ENCODE data around the gene KLF1.
"Not testable (repeated sequence)": the region's sequence is repeated elsewhere in the genome, so short reads cannot be mapped to it uniquely, and the experiment has no call there.

KLF1 gene

DNA sequence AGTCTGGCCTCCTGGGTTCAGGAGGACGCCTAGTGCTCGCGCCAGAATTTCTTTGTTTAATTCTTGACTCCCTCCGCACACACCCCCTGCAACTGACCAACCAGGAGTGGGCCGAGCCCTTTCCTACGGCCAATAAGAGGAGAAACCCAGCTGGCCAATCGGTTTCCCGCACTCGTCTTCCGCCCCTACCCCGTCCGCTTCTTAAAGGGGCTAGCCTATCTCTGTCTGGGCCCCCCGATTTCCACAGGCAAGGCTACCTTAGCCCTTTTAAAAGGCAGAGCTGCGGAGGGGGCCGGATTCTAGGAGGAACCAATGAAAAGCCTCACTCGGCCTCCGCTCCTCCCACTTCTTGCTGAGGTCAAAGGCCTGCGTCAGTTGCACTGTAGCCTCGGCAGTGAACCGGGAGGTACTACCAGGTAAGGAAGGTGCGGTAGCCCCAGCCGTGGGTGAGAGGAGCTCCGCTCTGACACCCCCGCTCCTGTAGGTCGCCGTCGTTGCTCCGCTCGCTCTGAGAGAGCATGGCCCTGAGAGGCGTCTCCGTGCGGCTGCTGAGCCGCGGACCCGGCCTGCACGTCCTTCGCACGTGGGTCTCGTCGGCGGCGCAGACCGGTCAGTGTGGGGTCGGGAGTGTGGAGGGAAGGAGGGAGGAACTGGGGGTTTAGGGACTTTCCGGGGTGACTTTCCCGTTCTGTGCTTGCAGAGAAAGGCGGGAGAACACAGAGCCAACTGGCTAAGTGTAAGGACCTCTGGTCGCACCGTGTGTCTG lies 4.0 kb upstream of the KLF1 start, which contains the start of gene GCDH:
GCDH (plus strand) TSS at position 374 of the 766 bp plus-strand sequence; CDS start at position 519, 145 bp downstream.
- DNase-seq: peak; percentile 96

DNA sequence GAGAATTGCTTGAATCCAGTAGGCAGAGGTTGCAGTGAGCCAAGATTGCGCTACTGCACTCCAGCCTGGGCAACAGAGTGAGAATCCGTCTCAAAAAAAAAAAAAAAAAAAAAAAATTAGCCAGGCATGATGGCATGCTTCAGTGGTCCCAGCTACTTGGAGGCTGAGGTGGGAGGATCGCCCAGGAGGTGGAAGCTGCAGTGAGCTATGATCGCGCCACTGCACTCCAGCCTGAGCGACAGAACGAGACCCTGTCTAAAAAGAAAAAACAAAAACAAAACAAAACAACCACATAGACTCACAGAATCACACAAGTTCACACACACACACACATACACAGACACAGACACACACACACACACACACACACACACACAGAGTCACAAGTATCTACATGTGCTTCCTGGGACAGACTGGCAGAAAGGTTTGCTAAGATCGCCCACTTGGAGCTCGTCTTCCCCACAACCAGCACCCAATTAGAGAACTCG lies 3.3 kb upstream of the KLF1 start:
- not testable (repeated sequence) for DNase-seq

DNA sequence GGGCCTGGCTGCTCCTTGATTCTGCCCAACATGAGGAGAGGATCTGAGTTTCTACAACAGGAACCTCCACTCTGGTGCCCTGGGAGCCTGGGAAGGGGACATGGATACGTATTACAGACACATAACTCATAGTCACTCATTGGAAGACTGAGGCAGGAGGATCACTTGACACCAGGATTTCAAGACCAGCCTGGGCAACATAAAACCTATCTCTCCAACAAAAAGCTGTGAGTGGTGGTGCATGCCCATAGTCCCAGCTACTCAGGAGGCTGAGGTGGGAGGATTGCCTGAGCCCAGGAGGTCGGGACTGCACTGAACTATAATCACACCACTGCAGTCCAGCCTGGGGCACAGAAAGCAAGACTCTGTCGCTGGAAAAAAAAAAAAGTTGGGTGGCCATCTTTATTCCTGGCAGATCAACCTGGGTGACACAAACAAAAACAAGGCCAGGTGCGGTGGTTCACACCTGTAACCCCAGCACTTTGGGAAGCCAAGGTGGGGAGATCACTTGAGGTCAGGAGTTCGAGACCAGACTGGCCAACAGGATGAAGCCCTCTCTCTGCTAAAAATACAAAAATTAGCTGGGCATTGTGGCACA lies 1.1 kb upstream of the KLF1 start:
- no peak for DNase-seq

DNA sequence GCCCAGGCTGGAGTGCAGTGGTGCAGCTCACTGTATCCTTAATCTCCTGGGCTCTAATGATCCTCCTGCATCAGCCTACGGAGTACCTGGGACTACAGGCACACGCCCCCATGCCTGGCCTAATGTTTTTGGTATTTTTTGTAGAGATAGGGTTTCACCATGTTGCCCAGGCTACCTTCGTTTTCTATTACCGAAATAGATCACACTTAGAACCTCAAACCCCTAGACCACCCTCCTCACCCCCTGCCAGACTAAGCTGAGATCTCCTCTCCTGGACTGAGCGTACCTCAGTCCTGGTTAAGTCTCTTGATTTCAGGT lies 391 bp downstream of the KLF1 start:
- DNase-seq: no peak

DNA sequence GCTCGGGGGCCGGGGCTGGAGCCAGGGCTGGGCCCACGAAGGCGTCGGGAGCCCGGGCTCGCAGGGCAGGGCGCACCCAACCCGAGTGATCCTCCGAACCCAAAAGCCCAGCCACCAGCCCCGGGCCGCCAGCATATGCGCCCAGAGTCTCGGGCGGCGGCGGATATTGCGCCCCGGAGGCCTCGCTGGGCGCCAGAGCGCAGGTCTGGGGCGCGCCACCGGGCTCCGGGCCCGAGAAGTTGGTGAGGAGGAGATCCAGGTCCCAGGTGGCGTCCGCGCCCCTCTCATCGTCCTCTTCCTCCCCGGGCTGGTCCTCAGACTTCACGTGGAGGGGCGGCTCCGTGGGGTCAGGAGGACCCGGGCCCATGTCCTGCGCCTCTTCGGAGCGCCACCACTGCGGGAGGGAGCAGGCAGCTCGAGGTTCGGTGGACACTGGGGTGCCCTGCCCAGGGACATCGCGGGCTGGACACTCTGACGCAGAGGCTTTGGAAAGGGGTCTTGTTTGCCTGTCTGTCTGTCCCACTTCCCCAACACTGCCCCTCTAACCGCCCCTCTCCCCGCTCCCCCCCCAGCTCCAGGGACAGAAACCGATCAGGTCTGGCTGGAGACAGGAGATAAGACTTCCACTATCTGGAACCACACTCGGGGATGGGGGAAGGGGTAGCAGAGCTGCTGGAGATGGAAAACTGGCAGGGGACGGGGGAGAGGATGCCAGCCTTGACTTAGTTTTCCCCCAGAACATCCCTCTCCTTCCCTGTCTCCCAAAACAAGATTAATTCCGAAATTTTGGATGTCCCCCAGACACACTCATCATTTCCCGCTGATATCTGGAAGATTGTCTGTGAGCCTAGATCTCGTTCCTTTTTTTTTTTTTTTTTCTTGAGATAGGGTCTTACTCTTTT lies 1.0 kb downstream of the KLF1 start:
- no peak for DNase-seq

DNA sequence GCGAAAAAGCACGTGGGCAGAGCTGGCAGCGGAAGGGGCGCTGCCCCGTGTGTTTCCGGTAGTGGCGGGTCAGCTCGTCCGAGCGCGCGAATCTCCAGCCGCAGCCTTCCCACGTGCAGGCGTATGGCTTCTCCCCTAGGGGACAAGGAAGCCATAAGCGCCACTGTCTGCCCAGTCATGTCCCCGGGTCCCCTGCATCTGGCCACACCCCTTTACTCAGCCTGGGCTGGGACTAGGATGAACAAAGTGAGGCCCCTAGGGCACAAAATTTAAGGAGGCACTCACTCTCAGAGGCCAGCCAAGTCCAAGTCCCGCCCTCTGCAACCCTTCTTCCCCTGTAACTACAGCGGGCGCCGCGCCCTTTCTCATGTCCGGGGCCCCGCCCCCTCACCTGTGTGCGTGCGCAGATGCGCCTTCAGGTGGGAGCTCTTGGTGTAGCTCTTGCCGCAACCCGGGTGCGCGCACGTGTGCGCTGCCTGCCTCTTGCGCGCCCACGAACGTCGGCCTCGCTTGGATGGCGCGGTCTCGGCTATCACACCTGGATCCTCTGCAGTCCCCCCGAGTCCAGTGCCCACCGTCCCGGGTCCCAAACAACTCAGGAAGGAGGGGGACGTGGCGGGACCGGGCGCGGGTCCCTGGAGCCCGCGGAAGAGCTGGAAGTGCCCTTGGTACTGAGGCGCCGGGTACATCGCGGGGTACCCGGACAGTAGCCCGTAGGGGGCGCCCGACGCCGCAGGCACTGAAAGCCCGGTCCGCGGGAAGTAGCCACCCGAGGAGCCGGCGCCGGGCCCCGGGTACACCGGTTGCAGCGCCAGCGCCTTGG lies 1.9 kb downstream of the KLF1 start:
- peak; percentile 91 for DNase-seq

DNA sequence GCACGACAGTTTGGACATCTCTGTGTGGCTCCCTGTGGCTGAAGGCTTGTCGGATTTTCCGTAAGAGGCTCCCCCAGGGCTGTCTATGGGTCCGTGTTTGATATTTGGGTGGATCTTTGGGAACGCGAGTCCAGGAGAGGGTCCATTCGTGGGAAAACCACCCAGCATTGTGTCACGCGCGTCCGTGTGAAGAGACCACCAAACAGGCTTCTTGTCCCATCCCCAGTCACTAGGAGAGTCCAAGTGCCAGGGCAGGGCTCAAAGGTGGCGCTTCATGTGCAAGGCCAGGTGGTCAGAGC lies 2.4 kb downstream of the KLF1 start:
- DNase-seq: no peak

DNA sequence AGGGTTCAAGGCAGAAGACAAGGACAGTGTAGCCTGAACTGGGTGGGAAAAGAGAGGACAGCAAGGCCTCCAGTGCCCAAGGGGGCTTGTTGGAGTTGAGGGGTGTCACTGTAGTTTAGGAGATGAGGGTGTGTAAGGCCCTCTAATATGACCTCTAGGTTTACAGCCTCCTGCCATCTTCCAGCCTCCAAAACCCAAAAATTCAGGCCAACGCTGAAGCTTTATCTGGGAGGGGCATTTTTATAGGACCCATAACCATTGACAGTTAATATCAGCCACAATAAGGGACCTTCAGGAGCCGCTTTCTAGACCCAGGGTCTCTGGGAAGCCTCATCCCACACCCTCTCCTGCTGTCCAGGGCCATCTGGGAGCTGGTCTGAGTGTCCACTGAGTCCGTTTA lies 2.8 kb downstream of the KLF1 start:
- no peak for DNase-seq

DNA sequence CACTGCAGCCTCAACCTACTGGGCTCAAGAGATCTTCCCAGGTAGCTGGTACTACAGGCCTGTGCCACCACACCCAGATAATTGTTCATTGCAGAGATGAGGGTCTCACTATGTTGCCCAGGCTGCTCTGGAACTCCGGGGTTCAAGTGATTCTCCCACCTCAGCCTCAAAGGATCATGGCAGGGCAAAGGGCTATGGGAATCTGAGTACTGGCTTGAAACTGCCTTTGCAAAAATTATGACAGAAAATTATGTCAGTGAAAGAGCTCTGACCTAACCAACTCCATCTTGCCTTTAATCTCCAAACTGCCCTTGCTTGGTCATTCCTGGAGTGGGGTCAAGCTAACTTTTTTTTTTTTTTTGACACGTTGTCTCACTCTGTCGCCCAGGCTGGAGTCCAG lies 4.4 kb downstream of the KLF1 start:
- DNase-seq: no peak

DNA sequence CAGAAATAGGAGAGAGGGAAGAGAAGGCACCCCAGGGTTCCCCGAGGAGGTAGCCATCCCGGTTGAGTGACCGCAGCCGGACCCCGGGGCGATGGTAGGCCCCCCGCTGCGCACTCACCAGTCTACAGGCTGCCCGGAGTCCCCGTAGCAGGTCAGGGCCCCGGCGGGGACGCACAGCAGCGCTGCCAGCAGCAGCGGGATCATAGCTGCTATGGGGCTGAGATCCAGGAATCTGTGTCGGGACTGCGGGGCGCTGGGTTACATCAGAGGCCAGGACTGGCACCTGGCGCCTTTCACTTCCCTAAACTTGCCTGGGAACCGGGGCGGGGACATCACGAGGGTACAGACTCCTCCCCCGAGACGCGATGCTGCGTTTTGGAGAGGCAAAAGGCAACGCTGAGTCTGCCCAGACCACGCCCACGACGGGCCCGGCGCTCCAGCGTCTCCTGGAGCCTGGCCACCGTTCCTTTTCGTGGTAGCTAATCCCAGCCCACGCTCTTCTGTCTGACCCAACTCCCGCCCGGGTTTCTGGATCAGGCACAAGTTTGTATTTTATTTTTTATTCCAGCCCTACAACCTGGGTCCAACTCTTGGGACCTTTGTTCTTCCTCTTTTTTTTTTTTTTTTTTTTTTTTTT lies 5.7 kb downstream of the KLF1 start, which contains the start of gene DNASE2:
DNASE2 (minus strand) TSS at position 278 of the 637 bp plus-strand sequence; CDS start at position 204, 74 bp downstream.
- peak; percentile 91 for DNase-seq

DNA sequence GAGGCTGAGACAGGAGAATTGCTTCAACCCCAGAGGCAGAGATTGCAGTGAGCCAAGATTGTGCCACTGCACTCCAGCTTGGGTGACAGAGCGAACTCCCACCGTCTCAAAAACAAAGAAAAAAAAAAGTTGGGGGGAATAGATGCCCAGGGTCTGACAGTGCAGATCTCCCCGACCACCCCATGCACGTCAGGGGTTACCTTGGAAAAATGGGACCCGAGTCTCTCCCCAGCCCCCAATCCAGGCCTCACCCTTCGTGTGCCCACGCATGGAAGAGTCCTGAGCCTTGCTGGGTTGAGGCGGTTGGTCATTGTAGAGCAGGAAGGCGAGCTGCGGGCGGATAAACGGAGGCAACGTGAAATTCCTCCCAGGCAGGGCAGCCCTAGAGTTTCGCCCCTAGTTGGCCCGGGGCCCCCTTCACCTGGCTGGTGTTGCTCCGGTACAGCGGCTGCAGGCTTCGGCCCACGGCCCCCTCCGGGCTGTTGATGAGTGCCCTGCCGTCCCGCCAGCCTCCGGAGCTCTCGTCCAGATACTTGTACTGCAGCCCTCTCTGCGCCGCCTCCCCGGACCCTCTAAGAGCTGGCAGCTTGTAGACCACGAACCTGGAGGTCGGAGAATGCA lies 6.3 kb downstream of the KLF1 start:
- peak; percentile 10 for DNase-seq

DNA sequence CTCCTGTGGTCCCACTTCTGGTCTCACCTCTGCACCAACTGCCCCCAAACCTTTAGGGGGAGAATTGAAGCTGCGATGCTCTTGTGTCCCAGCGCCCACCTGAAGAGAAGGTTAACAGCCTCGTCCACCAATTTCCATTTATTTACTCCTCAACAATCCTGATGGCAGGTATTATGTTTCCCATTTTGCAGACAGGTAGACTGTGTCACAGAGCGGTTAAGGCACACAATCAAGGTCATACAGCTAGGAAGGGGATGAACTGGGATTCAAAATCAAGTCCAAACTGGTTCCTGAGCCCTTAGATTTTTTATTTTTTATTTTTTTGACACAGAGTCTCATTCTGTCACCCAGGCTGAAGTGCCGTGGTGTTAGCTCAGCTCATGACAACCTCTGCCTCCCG lies 11.9 kb downstream of the KLF1 start:
- DNase-seq: no peak

DNA sequence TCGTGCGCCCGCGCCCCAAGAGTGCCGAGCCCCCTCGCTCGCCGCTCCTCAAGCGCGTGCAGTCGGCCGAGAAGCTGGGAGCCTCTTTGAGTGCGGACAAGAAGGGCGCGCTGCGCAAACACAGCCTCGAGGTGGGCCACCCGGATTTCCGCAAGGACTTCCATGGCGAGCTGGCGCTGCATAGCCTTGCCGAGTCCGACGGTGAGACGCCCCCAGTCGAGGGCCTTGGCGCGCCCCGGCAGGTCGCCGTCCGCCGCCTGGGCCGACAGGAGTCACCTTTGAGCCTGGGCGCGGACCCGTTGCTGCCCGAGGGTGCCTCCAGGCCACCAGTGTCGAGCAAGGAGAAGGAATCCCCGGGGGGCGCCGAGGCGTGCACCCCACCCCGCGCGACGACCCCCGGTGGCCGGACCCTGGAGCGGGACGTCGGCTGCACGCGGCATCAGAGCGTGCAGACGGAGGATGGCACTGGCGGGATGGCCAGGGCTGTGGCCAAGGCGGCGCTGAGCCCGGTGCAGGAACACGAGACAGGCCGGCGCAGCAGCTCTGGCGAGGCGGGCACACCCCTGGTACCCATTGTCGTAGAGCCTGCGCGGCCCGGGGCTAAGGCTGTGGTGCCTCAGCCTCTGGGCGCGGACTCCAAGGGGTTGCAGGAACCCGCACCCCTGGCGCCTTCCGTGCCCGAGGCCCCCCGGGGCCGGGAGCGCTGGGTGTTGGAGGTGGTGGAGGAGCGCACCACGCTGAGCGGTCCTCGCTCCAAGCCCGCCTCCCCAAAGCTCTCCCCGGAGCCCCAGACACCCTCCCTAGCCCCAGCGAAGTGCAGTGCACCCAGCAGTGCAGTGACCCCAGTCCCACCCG lies 12.9 kb downstream of the KLF1 start:
- no peak for DNase-seq

DNA sequence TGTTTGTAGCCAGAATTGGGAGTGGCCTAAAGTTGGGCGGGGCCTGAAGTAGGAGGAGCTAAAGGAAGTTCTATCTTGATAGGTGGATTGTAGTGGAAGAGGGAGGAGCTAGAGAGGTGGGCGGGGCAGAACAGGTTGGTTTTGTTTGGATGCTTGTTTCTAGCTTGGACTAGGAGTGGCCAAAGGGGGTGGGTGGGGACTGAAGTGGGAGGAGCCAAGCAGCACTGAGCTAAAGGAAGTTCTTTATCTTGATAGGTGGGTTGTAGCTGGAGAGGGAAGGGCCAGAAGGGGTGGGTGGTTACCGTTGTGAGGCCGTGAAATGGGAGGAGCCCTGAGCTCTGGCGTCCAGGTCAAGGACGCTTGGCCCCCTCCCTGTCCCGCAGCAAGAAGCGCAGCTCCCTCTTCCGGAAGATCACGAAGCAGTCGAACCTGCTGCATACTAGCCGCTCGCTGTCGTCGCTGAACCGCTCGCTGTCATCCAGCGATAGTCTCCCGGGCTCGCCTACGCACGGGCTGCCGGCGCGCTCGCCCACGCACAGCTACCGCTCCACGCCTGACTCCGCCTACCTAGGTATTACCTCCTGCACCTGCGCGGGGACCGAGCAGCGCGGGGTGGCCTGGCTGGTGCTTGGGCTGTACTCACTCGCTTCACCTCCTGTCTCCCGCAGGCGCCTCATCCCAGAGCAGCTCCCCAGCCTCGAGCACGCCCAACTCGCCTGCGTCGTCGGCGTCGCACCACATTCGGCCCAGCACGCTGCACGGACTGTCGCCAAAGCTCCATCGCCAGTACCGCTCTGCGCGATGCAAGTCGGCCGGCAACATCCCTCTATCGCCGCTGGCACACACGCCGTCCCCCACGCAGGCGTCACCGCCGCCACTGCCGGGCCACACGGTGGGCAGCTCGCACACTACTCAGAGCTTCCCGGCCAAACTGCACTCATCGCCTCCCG lies 13.8 kb downstream of the KLF1 start:
- DNase-seq: peak; percentile 58

DNA sequence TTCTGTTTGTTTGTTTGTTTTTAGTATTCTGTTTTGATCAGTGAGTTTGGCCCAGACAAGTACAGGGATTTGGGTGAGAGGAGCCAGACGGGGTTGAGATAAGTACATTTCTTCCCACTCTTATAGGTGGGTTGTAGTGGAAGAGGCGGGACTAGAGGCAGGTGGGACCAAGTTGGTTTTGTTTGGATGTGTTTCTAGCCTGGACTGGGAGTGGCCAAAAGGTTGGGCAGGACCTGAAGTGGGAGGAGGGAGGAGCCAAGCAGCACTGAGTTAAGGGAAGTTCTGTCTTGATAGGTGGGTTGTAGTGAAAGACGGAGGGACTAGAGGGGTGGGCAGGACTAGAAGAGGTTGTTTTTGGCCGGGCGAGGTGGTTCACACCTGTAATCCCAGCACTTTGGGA lies 14.7 kb downstream of the KLF1 start:
- DNase-seq: no peak

DNA sequence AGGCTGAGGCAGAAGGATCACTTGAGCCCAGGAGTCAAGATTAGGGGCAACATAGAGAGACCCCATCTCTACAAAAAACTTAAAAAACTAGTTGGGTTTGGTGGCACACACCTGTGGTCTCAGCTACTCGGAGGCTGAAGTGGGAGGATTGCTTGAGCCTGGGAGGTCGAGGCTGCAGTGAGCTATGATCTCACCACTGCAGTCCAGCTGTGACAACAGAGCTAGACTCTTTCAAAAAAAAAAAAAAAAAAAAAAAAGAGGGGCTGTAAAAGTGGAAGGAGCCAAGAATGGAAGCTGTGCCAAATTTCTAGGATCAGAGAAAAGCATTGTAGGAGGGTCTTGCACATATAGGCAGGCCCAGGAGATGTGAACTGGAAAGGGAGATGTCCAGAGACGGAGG lies 15.3 kb downstream of the KLF1 start:
- DNase-seq: no peak

DNA sequence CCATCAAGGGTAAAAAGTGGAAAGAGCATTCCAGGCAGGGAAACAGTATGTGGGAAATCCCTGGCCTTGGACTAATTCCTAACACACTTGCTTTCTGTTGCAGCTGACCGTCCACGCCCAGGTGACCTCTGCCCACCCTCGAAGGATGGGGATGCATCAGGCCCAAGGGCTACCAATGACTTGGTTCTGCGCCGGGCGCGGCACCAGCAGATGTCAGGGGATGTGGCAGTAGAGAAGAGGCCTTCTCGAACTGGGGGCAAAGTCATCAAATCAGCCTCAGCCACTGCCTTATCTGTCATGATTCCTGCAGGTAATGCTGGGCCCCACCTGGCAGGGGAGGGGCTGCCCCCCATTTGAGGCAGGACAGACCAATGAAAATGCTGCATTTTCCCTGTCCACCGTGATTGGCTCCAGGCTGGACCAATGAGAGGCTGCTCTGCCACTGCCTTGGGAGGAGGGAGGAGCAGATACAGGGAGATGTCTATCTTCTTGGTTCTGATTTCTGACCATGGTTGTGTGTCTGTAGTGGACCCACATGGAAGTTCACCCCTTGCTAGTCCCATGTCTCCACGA lies 18.4 kb downstream of the KLF1 start:
- DNase-seq: no peak

DNA sequence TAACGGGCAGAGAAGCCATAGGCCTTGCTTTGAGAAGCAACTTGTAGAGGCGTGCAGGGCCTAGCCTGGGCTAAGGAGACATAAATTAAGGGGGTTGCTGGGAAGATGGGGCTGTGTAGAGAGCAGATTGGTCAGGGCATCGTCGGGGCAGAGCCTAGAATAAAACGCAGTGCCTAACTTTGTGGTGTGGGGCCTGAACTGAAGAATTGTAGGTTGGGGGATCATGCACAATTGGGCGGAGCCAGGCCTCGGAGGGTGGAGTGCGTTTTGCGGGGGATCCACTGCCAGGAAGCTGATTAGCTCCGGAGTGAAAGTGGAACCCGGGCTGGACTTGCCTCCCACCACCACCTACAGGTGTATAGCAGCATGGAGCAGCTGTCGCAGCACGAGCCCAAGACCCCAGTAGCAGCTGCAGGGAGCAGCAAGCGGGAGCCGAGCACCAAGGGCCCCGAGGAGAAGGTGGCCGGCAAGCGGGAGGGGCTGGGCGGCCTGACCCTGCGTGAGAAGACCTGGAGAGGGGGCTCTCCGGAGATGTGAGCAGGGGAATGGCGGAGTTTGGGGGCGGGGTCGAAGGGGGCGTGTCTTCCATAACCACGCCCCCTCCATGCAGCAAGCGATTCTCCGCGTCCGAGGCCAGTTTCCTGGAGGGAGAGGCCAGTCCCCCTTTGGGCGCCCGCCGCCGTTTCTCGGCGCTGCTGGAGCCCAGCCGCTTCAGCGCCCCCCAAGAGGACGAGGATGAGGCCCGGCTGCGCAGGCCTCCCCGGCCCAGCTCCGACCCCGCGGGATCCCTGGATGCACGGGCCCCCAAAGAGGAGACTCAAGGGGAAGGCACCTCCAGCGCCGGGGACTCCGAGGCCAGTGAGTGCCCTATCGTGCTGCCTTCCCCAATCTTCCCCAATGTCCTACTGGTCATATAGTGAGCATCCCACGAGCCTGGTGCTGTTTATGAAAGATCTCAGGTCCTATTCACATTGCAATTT lies 19.6 kb downstream of the KLF1 start:
- peak; percentile 54 for DNase-seq

Data from activated naive CD4-positive, alpha-beta T cell treated with Interleukin-2 at 50 U/mL for 16 hours (primary cell).